K562 (cell line): ENCODE measurements around the gene KHSRP. TPM values are rescaled to one million over a fixed set of nuclear protein-coding genes. Genes with fewer than 3 reads are reported as not detected.

Experiments
- ARID1B ChIP-seq: fragments of 450-650 bp; IDR thresholded peaks from 2 replicates; pipeline ENCODE4 v1.6.1; 2016; ENCODE audit warnings: antibody characterized with exemption, mild to moderate bottlenecking, inconsistent platforms
- BRCA1 ChIP-seq, 2 experiments: fragments of 450-650 bp in 1 of 2; sonication (generic) in 1 of 2; formaldehyde crosslinking in 1 of 2; IDR thresholded peaks; 2 replicates each; pipeline versions ENCODE4 v1.5.0 to v1.6.1; 2017 to 2020; ENCODE audit warnings: mild to moderate bottlenecking in 1 of 2, missing genetic modification reagents in 1 of 2
- CTCF ChIP-seq, 3 experiments: IDR thresholded peaks in 2 of 3; conservative IDR thresholded peaks in 1 of 3; 2 replicates each; pipeline ENCODE4 v1.5.1; 2011 to 2012; ENCODE audit warnings: low read length in 3 of 3, mild to moderate bottlenecking in 3 of 3, control low read depth in 2 of 3, improper control_type of control experiment in 1 of 3, inconsistent platforms in 1 of 3, low read depth in 1 of 3, mixed read lengths in 1 of 3, moderate library complexity in 1 of 3; ENCODE audit not compliant: insufficient read depth in 2 of 3
- FIP1L1 ChIP-seq: fragments of 200-400 bp; formaldehyde crosslinking; IDR thresholded peaks from 2 replicates; pipeline ENCODE4 v1.6.1; 2018; ENCODE audit warnings: mild to moderate bottlenecking, low read depth, low read length; ENCODE audit not compliant: poor library complexity, severe bottlenecking
- FOXP4 ChIP-seq: sonication (generic); formaldehyde crosslinking; IDR thresholded peaks from 2 replicates; pipeline ENCODE4 v1.8.0; 2022; ENCODE audit warnings: mild to moderate bottlenecking, missing genetic modification reagents, borderline replicate concordance
- FUS ChIP-seq: fragments of 200-400 bp; formaldehyde crosslinking; optimal IDR thresholded peaks from 2 replicates; pipeline ENCODE3; 2017; ENCODE audit warnings: low read depth, low read length
- GTF2F1 ChIP-seq: IDR thresholded peaks from 2 replicates; pipeline ENCODE4 v1.6.1; 2011; ENCODE audit warnings: low read depth, low read length, improper control_type of control experiment
- HMG20A ChIP-seq: fragments of 450-650 bp; formaldehyde crosslinking; conservative IDR thresholded peaks from 2 replicates; pipeline ENCODE4 v1.4.0; 2020; ENCODE audit warnings: mild to moderate bottlenecking, mixed read lengths
- JUNB ChIP-seq: fragments of 450-650 bp; formaldehyde crosslinking; conservative IDR thresholded peaks from 2 replicates; pipeline ENCODE4 v1.4.0; 2020; ENCODE audit warnings: mild to moderate bottlenecking
- NELFE ChIP-seq: IDR thresholded peaks from 2 replicates; pipeline ENCODE4 v1.6.1; 2011; ENCODE audit warnings: mild to moderate bottlenecking; ENCODE audit not compliant: insufficient read depth, insufficient read length
- PHF20 ChIP-seq: fragments of 450-650 bp; IDR thresholded peaks from 2 replicates; pipeline ENCODE4 v1.6.1; 2018; ENCODE audit not compliant: partially characterized antibody
- RBM39 ChIP-seq: fragments of 200-400 bp; formaldehyde crosslinking; optimal IDR thresholded peaks from 2 replicates; pipeline ENCODE3; 2018; ENCODE audit warnings: low read depth, low read length
- SLC30A9 ChIP-seq: fragments of 250-450 bp; sonication (Bioruptor Pico); IDR thresholded peaks from 2 replicates; pipeline ENCODE4 v1.8.0; 2022; ENCODE audit warnings: mild to moderate bottlenecking, moderate library complexity
- SMAD1 ChIP-seq: fragments of 150-350 bp; IDR thresholded peaks from 2 replicates; pipeline ENCODE4 v1.6.1; 2014; ENCODE audit warnings: low read length, low read depth; ENCODE audit not compliant: partially characterized antibody
- XRCC3 ChIP-seq: fragments of 450-650 bp; IDR thresholded peaks from 2 replicates; pipeline ENCODE4 v1.6.1; 2017; ENCODE audit warnings: mild to moderate bottlenecking, moderate library complexity
- ZBTB34 ChIP-seq: fragments of 250-450 bp; sonication (Bioruptor Pico); IDR thresholded peaks from 2 replicates; pipeline ENCODE4 v1.8.0; 2021; ENCODE audit warnings: mild to moderate bottlenecking, moderate library complexity
- ZBTB7A ChIP-seq: IDR thresholded peaks from 2 replicates; pipeline ENCODE4 v1.6.1; 2011; ENCODE audit warnings: low read depth, mild to moderate bottlenecking, low read length, moderate library complexity, borderline replicate concordance; ENCODE audit not compliant: control insufficient read depth
- ZBTB8A ChIP-seq: fragments of 450-650 bp; IDR thresholded peaks from 2 replicates; pipeline ENCODE4 v1.6.1; 2018; ENCODE audit warnings: mild to moderate bottlenecking, moderate library complexity; ENCODE audit not compliant: partially characterized antibody
- ZNF143 ChIP-seq: sonication (generic); formaldehyde crosslinking; IDR thresholded peaks from 2 replicates; pipeline ENCODE4 v1.9.0; 2022; ENCODE audit warnings: mild to moderate bottlenecking, missing genetic modification reagents
- ZNF324 ChIP-seq: fragments of 250-450 bp; sonication (Bioruptor Pico); IDR thresholded peaks from 2 replicates; pipeline ENCODE4 v1.4.0; 2020; ENCODE audit warnings: mild to moderate bottlenecking
- ZNF583 ChIP-seq: fragments of 250-450 bp; sonication (Bioruptor Pico); IDR thresholded peaks from 2 replicates; pipeline ENCODE4 v1.4.0; 2020
- polyA plus RNA-seq, 8 experiments: library from polyadenylated mRNA; depleted of rRNA in 4 of 8; stranded (reverse) in 5 of 8; unstranded in 3 of 8; fragments of >200 nt; fragmentation: Nextera tagmentation in 2 of 8; fragmentation: Illumina TruSeq in 1 of 8; extraction: Ambion mirVana in 2 of 8; extraction: Trizol in 1 of 8; gene quantifications; 2 replicates each; pipeline versions ENCODE4 v1.2.1 to v1.2.3, GENCODE V29; 2011 to 2014; ENCODE audit warnings: inconsistent platforms in 1 of 8, missing spikeins in 1 of 8
- total RNA-seq, 7 experiments: library from RNA; depleted of rRNA in 6 of 7; stranded (reverse); fragments of >200 nt in 6 of 7; fragmentation: Illumina TruSeq in 2 of 7; extraction: Trizol in 2 of 7; gene quantifications; 2 replicates each; pipeline versions ENCODE4 v1.2.1 to v1.2.3, GENCODE V29; 2011 to 2021; ENCODE audit warnings: low replicate concordance in 1 of 7

Gene KHSRP
- total and polyA plus RNA-seq, 9 of the 15 experiments (the other 6 are each of a cell fraction or from before 2014, with no cell fraction given) = 4.2 to 564 (median 139) TPM

- TF ChIP-seq ZBTB8A = no peak
- 0 out of 2 replicates have a peak, but pooled peaks have one; percentile 44 for TF ChIP-seq ZBTB7A
- no peak for TF ChIP-seq SMAD1
- no peak for TF ChIP-seq ZNF324 (CRISPR knock-in tag)
- TF ChIP-seq BRCA1 (IDR thresholded peaks at IDR 0.05) = no peak
- no peak for TF ChIP-seq BRCA1 (CRISPR knock-in tag; IDR thresholded peaks at IDR 0.05)
- no peak for TF ChIP-seq SLC30A9
- TF ChIP-seq ZBTB34 = peak; percentile 28; the same call in 1 of the 2 replicates
- no peak for TF ChIP-seq NELFE
- TF ChIP-seq HMG20A (CRISPR knock-in tag) = no peak
- TF ChIP-seq XRCC3 = no peak
- TF ChIP-seq GTF2F1 = no peak
- TF ChIP-seq CTCF (IDR thresholded peaks at IDR 0.05 in 2 of 3, conservative IDR thresholded peaks at IDR 0.05 in 1 of 3; ENCODE audit: insufficient read depth in 2 of 3, low read depth in 1 of 3, low read length in 3 of 3) = peak in 1 of 3 experiments; percentile 6; a peak in 1 of 6 replicates
- TF ChIP-seq ZNF583 (CRISPR knock-in tag) = peak; percentile 92
- peak; percentile 99 for TF ChIP-seq FOXP4
- no peak for TF ChIP-seq FIP1L1
- no peak for TF ChIP-seq JUNB (CRISPR knock-in tag)
- peak; percentile 65; the same call in 1 of the 2 replicates for TF ChIP-seq ZNF143 (CRISPR knock-in tag)
- TF ChIP-seq RBM39 = no peak
- TF ChIP-seq PHF20 = no peak
- TF ChIP-seq FUS = no peak
- TF ChIP-seq ARID1B = no peak
These were observed 524 bp upstream of the KHSRP start (continued) for GRCh38 chr19:6424939-6425731.
